OCI-LY7 (cell line): ENCODE results near the gene DBI. TPM values are rescaled to one million over a fixed set of nuclear protein-coding genes. Genes with fewer than 3 reads are reported as not detected.

Source experiments
- BruUV-seq: library from RNA; stranded (reverse); fragments of 400-500 nt; replicated peaks from 2 replicates; lab custom pipeline; 2021; lab: Mats Ljungman, UMichigan
- CTCF ChIA-PET: fragments of 300-600 bp; sonication (Branson Sonifier 250); formaldehyde crosslinking; loops from one replicate; lab custom pipeline; 2022; ENCODE audit warnings: antibody characterized with exemption; ENCODE audit not compliant: unreplicated experiment; lab: Charles Lee
- POLR2A ChIA-PET: fragments of 300-600 bp; sonication (Branson Sonifier 250); formaldehyde crosslinking; loops from one replicate; lab custom pipeline; 2022; ENCODE audit warnings: antibody characterized with exemption; lab: Charles Lee
- DNase-seq: peaks from one replicate; pipeline ENCODE4 v3.0.0-alpha.2; 2015; ENCODE audit warnings: low spot score
- H2AFZ ChIP-seq: fragments of 200-600 bp; sonication (generic), shearing (Covaris generic); 2 replicates; pipeline ENCODE4 v1.6.1; 2014; ENCODE audit warnings: mild to moderate bottlenecking, antibody characterized with exemption, low read length, moderate library complexity
- H3K27ac ChIP-seq: fragments of 200-600 bp; sonication (generic); 2 replicates; pipeline ENCODE4 v1.5.1; 2014; ENCODE audit warnings: mixed run types, low read depth, mild to moderate bottlenecking, moderate library complexity, low read length, inconsistent platforms; ENCODE audit not compliant: poor library complexity, severe bottlenecking
- H3K36me3 ChIP-seq: fragments of 200-600 bp; sonication (generic); 2 replicates; pipeline ENCODE4 v1.6.1; 2014; ENCODE audit warnings: mild to moderate bottlenecking, antibody characterized with exemption, low read length, moderate library complexity, mixed read lengths; ENCODE audit not compliant: insufficient read depth
- H3K4me1 ChIP-seq: fragments of 200-600 bp; sonication (generic); 2 replicates; pipeline ENCODE4 v1.5.1; 2014; ENCODE audit warnings: mild to moderate bottlenecking, low read length; ENCODE audit not compliant: insufficient read depth, poor library complexity, severe bottlenecking
- H3K4me2 ChIP-seq: fragments of 200-600 bp; sonication (generic); 2 replicates; pipeline ENCODE4 v1.6.1; 2014; ENCODE audit warnings: mild to moderate bottlenecking, low read length
- H3K4me3 ChIP-seq: fragments of 200-600 bp; sonication (generic); 2 replicates; pipeline ENCODE4 v1.5.1; 2014; ENCODE audit warnings: mild to moderate bottlenecking, low read depth, low read length; ENCODE audit not compliant: poor library complexity, severe bottlenecking
- H3K79me2 ChIP-seq: fragments of 200-600 bp; sonication (generic); 2 replicates; pipeline ENCODE4 v1.6.1; 2016; ENCODE audit warnings: low read depth, mild to moderate bottlenecking, low read length, moderate library complexity, mixed read lengths; ENCODE audit not compliant: insufficient read depth
- H3K9me2 ChIP-seq: fragments of 200-600 bp; sonication (generic); 2 replicates; pipeline ENCODE4 v1.6.1; 2016; ENCODE audit warnings: mild to moderate bottlenecking, low read length, mixed read lengths; ENCODE audit not compliant: insufficient read depth
- H3K9me3 ChIP-seq: fragments of 200-600 bp; sonication (generic); 2 replicates; pipeline ENCODE4 v1.6.1; 2014; ENCODE audit warnings: mild to moderate bottlenecking, mixed run types, low read length, mixed read lengths
- H4K20me1 ChIP-seq: fragments of 200-600 bp; sonication (generic); 2 replicates; pipeline ENCODE4 v1.6.1; 2014; ENCODE audit warnings: mild to moderate bottlenecking, antibody characterized with exemption, low read length, moderate library complexity, mixed read lengths; ENCODE audit not compliant: insufficient read depth
- EZH2phosphoT487 ChIP-seq: fragments of 200-600 bp; sonication (generic); IDR thresholded peaks from 2 replicates; pipeline ENCODE4 v1.6.1; 2018; ENCODE audit warnings: low read depth, borderline replicate concordance, mild to moderate bottlenecking, mixed run types, antibody characterized with exemption, low read length, moderate library complexity, mixed read lengths
- intact Hi-C: fragments of 100-400 bp; cut with micrococcal nuclease; formaldehyde crosslinking; loops from one replicate; pipeline ENCODE4 v1.10.0; 2022; ENCODE audit not compliant: unreplicated experiment
- total RNA-seq, 2 experiments: library from RNA; depleted of rRNA in 1 of 2; stranded (reverse); fragments of >200 nt in 1 of 2; shearing (Covaris generic) in 1 of 2; gene quantifications; 2 replicates each; pipeline ENCODE4 v1.2.3, GENCODE V29; 2014 to 2022
- TF ChIP-seq, protein P1 (sequence below): fragments of 200-600 bp; sonication (generic); conservative IDR thresholded peaks from 2 replicates; pipeline ENCODE4 v1.5.1; 2014; ENCODE audit warnings: mild to moderate bottlenecking, antibody characterized with exemption, low read length, moderate library complexity, mixed read lengths

Gene DBI
- total RNA-seq, 2 experiments from 2014 or later: 293 to 309 TPM

DNA sequence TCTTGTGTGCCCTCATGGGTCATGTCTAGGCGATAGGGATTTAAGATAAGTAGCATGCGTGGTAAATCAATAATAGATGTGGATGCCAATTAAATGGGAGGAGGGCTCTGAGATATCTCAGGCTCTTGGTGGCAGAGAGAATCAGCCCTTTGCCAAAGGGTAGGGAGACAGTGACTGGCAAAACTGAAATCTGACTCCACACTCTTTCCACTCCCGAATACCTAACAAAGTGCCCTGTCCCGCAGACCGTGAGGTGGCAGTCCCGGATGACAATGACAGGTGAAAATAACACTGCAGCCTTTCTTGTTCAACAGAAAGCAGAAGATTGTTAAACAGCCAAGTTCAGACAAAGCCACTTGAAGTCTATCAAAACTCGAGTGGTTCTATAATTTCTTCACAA, 47.2 kb upstream of the DBI start:
- H3K4me2 ChIP-seq: no peak overlapping the region
- ChIA-PET POLR2A (interaction anchor here (0.5 to 1.8 kb wide), 6 partner anchors 8 to 68 kb away, joined by 3 to 6 read pairs (median 4); no protein-coding TSS in a partner anchor), CTCF (no interaction called here)
- TF ChIP-seq EZH2phosphoT487: no peak
- TF ChIP-seq, protein P1, sequence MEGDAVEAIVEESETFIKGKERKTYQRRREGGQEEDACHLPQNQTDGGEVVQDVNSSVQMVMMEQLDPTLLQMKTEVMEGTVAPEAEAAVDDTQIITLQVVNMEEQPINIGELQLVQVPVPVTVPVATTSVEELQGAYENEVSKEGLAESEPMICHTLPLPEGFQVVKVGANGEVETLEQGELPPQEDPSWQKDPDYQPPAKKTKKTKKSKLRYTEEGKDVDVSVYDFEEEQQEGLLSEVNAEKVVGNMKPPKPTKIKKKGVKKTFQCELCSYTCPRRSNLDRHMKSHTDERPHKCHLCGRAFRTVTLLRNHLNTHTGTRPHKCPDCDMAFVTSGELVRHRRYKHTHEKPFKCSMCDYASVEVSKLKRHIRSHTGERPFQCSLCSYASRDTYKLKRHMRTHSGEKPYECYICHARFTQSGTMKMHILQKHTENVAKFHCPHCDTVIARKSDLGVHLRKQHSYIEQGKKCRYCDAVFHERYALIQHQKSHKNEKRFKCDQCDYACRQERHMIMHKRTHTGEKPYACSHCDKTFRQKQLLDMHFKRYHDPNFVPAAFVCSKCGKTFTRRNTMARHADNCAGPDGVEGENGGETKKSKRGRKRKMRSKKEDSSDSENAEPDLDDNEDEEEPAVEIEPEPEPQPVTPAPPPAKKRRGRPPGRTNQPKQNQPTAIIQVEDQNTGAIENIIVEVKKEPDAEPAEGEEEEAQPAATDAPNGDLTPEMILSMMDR: no peak
- H3K4me1 ChIP-seq: peaks cover 4% of the 10 kb centered on the region
- H3K9me2 ChIP-seq: no peaks in the 10 kb centered on the region
- no peak overlapping the region for H2AFZ ChIP-seq
- no peaks in the 10 kb centered on the region for H3K79me2 ChIP-seq
- H3K9me3 ChIP-seq: peaks cover 3% of the 10 kb centered on the region; the same call in 1 of the 2 replicates
- intact Hi-C loops: loop anchor here (10.0 kb wide), 1 partner anchor 1265 kb away; no protein-coding TSS in a partner anchor
- no peak overlapping the region for H3K27ac ChIP-seq
- no peak overlapping the region for H3K4me3 ChIP-seq
- BruUV-seq: no TSS peak
- peaks cover 4% of the 10 kb centered on the region; the same call in 1 of the 2 replicates for H3K36me3 ChIP-seq
- DNase-seq: no peak
- H4K20me1 ChIP-seq: no peaks in the 10 kb centered on the region

DNA sequence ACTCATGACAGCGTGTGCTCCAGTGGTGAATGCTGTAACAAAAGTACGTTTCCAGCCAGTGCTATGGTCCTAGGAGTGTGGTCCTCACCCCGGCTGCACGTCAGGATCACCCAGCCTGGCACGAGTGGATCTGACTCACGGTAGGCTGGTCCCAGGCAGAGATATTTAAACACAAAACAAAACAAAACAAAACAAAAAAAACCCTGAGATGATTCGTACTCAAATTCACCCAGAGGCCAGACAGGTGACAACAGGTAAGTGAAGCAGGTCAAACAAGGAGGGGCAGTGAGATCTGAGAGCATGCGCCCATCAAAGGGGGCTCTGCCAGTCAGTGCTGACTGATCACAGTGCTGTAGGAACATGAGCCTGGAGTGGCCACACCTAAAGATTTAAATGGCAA, 43.3 kb upstream of the DBI start:
- H3K4me2 ChIP-seq: no peak overlapping the region
- no peak overlapping the region for H2AFZ ChIP-seq
- intact Hi-C loops: no loop called here
- ChIA-PET CTCF (no interaction called here), POLR2A (no interaction called here)
- TF ChIP-seq EZH2phosphoT487: no peak
- TF ChIP-seq, protein P1: no peak
- no peaks in the 10 kb centered on the region for H3K36me3 ChIP-seq
- DNase-seq: no peak
- H3K79me2 ChIP-seq: no peaks in the 10 kb centered on the region
- no peaks in the 10 kb centered on the region for H4K20me1 ChIP-seq
- H3K27ac ChIP-seq: no peak overlapping the region
- no peaks in the 10 kb centered on the region for H3K9me3 ChIP-seq
- no TSS peak for BruUV-seq
- no peaks in the 10 kb centered on the region for H3K9me2 ChIP-seq
- H3K4me3 ChIP-seq: no peak overlapping the region
- peaks cover 2% of the 10 kb centered on the region for H3K4me1 ChIP-seq

DNA sequence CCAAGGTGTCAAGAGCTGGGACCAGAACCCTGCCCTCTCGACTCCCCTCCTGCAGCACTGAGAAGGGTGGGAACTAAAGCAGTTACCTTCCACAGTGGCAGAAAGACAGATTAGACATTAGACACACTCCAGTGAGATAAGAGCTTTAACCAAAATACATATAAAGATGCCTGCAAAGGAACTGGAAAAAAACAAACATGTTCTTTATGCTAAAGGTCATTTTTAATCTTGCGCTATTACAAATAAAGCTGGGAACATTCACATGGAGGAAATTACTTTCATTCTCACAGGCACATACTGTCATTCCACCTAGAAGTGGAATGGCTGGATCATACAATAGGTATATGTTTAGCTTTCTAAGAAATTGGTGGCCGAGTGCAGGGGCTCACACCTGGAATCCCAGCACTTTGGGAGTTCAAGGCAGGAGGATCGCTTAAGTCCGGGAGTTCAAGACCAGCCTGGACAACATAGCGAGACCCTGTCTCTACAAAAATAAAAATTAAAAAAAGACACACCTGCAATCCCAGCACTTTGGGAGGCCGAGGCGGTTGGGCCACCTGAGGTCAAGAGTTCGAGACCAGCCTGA, 42.0 kb upstream of the DBI start:
- DNase-seq: no peak
- H3K79me2 ChIP-seq: no peaks in the 10 kb centered on the region
- intact Hi-C loops: no loop called here
- H3K4me2 ChIP-seq: no peak overlapping the region
- H3K4me1 ChIP-seq: no peaks in the 10 kb centered on the region
- TF ChIP-seq, protein P1: no peak
- TF ChIP-seq EZH2phosphoT487: no peak
- BruUV-seq: no TSS peak
- no peak overlapping the region for H3K27ac ChIP-seq
- no peak overlapping the region for H3K4me3 ChIP-seq
- H4K20me1 ChIP-seq: no peaks in the 10 kb centered on the region
- H3K36me3 ChIP-seq: no peaks in the 10 kb centered on the region
- ChIA-PET POLR2A (interaction anchor here (0.7 to 1.4 kb wide), 2 partner anchors 12 to 105 kb away, joined by 5 to 10 read pairs; no protein-coding TSS in a partner anchor), CTCF (no interaction called here)
- H2AFZ ChIP-seq: no peak overlapping the region
- no peaks in the 10 kb centered on the region for H3K9me2 ChIP-seq
- H3K9me3 ChIP-seq: no peaks in the 10 kb centered on the region
